ENCODE measurements around the gene SPHK1. TPM values are rescaled to one million over a fixed set of nuclear protein-coding genes. Genes with fewer than 3 reads are reported as not detected.

Gene SPHK1
- total RNA-seq, 1 donor from 2014 or later, result 2.7 TPM

DNA sequence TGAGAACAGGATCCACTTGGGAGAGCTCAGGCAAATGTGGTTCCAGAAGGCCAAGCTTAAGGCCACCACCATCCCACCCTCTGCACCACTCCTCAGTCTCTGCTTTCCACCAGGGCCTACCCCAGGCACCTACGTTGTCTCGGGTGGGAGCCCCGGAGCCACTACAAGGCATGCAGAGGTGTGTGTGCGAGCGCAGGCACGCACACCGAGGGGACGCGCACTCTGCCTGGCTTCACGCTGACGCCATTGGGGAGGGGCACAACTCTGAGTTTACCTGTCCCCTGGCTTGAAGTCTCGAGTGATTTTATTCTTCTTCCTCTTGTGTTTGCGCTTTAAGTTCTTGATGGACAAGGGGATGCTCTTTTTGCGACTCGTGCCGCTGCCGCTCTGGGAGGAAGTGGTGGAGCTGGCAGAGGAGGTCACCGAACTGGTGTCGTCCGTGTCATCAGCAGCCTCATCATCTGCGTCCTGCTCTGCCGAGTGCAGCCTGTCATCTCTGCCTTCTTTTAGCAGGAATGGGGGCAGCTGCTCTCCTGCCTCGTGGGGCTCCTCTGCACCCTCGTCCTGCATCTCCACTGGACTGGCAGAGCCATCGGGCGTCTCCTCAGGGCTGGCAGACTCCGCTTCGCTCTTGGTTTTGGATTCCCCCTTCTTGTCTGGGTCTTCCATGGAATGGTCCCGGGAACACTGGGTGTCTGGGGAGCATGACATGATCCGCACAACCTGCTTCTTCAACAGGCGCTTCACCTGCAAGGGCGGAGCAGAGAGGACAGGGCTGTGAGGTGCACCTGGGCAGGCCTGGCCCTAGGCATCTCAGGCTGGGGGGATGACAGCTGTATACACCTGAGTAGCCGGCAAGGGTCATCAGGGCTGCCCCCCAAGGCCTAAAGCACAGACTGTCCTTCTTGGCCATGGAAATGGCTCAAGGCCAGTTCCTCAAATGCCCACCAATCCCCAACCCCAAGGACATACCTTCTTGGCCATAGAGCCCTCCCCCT is 15.1 kb downstream of the SPHK1 start:
- DNase-seq, result no peak
- ATAC-seq, result no peak
- intact Hi-C loops (cut with micrococcal nuclease), result loop anchor here (5.0 kb wide), 1 partner anchor 97 kb away; no protein-coding TSS in a partner anchor

DNA sequence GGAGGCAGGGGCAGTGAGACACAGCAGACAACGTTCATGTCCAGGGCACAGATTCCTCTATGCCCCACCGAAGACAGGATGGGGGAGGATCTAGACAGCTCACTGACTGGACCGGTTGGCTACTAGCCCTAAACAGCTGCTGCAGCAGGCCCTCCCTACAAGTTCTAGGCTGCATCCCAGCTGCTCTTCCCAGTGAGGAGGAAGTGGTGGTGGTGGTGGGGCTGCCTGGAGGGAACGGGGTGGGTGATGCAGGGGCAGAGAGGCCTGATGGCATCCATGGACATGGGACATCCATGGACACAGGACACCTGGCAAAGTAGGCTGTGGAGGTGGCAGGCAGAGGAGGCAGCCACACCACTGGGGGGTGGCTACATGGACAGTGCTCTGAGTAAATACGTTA is 18.3 kb downstream of the SPHK1 start:
- intact Hi-C loops (cut with micrococcal nuclease), result no loop called here
- DNase-seq (no peak), ATAC-seq (no peak)

DNA sequence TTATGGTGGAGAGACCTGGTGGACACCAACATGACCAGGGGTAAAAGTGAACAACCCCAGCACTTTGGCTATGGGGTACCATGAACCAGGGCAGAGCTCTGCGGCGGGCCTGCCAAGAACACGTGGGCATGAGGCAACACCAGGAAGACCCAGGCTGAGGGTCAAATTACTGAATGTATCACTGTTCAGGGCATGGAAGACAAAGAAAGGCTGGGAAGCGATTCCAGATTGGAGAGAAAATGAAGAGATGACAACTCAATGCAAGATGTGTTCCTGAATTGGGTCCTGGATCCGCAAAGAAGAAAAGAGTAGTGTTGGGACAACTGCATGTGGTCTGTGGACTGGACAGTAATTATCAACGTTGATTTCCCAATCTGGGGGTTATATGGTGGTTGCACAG is 19.8 kb downstream of the SPHK1 start:
- ATAC-seq (no peak), DNase-seq (peak; percentile 27)
- intact Hi-C loops (cut with micrococcal nuclease), result no loop called here

DNA sequence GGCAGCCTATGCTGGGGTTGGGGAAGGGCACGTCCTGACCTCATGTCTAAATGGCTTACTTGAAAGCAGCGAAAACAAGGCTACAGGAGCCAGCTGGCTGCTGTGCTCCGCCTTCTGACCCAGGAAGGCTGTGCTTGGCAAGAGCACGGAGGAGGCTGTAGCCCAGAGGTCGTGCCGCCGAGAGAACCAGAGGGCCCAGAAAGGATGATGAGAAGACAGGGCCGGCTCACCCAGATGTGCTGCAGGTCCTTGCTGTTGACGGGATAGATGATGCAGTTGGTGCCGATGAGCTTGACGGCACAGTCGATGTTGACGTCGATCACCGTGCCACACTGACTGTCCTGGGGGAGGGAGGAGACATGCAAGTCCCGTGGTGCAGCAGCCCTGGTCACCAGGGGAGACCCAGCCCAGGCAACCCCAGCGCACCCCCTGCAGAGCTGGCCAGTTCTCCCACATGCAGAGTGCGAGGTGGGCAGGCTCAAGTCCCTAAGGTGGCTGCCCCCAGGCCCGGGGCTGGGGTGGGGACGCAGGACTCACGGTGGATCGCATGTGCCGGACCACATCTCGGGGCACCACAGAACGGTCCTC is 20.7 kb downstream of the SPHK1 start:
- peak; percentile 80 for DNase-seq
- intact Hi-C loops (cut with micrococcal nuclease), result loop anchor here (5.0 kb wide), 1 partner anchor 52 kb away; no protein-coding TSS in a partner anchor
- peak; percentile 73 for ATAC-seq

DNA sequence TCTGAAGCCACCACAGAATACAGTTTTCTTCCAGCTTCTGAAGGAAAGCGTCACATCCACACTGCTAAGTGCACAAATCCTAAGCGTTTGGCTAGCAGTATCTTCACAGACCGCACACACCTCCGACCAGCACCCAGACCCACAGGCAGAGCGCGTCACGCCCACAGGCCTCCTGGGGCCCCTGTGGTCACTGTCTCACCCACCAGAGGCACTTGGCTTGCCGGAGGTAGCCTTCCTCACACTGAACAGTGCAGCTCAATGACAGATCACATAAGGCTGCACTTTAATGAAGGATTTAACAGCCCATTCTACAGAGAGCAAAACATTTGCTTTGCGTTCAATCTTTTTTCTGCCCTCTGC is 21.2 kb downstream of the SPHK1 start:
- intact Hi-C loops (cut with micrococcal nuclease), result loop anchor here (5.0 kb wide), 1 partner anchor 52 kb away; no protein-coding TSS in a partner anchor
- DNase-seq (peak; percentile 33), ATAC-seq (no peak)

DNA sequence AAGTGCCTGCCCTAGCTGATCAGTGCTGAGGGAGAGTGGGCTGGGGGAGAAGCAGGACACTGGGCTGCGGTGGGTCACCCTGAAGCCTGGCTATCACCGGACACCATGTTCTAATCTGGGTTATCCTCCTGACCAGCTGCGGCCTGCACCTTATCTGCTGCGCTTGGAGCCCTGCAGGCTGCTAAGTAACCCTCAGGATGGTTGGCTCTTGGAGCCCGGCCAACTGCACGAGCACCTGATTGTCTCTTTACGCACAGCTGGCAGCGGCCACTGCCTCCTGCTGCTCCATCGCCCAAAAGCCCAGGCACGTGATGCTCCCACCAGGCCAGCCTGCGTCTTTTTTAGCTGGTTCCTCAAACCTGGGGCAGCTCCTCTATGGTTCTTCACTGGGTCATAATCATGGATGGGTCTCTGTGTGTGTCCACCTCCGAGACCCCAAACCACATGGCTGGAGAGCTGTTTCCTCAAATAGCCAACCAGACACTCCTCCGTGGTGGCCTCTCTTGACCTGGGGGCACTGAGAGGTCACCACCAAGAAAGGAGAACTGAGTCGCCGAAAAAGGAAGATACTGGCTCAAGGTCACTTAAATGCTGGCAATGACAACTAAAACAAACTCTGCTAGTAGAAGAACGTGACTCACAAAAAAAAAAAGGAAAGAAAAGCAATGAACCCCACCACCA is 21.7 kb downstream of the SPHK1 start:
- intact Hi-C loops (cut with micrococcal nuclease), result loop anchor here (5.0 kb wide), 1 partner anchor 51 kb away; no protein-coding TSS in a partner anchor

DNA sequence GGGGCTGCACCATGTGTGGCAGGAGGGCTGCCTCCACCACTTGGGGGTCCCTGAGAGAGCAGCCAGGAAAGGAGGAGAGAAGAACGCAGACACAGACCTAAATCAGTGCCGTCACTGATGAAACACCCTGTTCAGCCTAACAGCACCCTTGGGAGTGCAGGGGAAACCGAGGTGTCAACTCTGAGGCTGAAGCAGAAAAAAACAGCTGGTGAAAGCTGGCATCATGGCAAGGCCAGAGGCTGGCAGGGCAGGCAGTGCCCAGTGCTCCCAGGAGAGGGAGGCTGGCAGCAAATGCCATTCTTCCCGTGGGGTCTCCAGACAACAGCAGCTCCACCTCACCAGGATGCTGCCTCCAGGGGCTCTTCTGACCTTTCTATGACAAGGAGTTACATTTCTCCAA is 23.1 kb downstream of the SPHK1 start:
- intact Hi-C loops (cut with micrococcal nuclease), result loop anchor here (5.0 kb wide), 1 partner anchor 50 kb away; no protein-coding TSS in a partner anchor
- ATAC-seq (peak; percentile 2), DNase-seq (peak; percentile 29)

More for the DNA sequence above, 21.7 kb downstream of the SPHK1 start:
- ATAC-seq (peak; percentile 78), DNase-seq (peak; percentile 92)

DNA sequence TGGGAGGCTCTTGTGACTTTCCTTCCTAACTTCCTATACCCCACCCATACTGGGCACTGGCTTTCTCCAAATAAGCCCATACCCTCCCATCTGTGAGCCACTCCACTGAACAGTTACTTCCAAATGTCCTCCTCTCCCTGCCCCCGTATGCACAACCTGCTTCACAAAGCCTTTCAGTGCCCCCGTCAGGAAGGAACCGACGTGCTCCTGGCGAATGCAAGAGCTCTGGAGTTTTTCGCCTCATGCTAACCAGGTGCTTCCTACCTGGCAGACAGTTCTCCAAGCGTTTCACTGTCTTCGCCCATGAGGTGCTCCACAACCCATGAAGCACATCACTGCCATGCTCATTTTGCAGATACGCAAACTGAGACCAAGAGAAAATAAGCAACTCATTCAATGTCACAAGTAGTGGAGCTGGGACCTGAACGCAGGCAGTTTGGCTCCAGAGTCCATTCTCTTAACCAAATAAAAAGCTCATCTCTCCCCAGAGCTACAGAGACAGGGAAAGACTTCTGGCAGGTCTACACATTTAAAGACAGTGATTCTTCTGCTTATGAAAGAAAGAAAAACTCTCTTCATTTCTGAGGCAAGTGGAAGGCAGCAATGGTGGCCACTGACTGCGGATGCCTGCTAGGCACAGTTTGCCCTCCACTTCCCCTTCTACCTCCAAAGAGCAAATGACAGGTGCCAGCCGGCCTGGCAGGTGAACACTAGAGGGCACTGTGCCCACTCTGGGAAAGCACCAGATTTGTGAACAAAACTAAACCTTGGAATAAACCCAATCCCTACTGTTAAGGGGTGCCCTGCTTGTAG is 23.8 kb downstream of the SPHK1 start:
- peak; percentile 10 for ATAC-seq
- intact Hi-C loops (cut with micrococcal nuclease), result loop anchor here (5.0 kb wide), 1 partner anchor 49 kb away; no protein-coding TSS in a partner anchor

DNA sequence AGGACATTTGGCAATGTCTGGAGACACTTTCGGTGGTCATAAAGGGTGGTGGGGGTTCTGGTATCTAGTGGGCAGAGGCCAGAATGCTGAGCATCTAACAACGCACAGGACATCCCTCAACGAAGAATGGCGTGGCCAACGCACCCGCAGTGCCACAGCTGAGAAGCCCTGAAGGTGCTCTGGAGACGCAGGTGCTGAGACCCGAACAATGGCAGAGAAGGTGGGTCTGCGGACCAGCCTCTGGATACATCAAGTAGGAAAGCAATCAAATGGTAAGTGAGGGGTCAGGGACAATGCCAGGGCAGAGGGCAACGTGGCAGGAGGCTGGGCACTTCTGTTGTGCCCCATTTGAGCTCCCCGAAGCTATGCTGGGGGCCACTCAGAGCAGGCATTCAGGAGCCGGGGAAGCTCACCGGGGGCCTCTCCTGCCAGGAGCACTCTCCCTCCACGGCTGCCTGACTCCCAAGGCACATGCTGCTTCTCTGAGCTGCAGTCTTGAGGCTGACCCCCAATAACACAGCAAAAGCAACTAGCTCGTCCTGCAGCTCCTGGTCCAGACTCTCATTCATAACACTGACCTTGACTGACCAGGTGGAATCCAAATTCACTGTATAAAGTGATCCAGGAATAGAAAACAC is 26.0 kb downstream of the SPHK1 start:
- intact Hi-C loops (cut with micrococcal nuclease), result no loop called here
- ATAC-seq (no peak), DNase-seq (no peak)

More for the DNA sequence above, 23.8 kb downstream of the SPHK1 start:
- peak; percentile 73 for DNase-seq

DNA sequence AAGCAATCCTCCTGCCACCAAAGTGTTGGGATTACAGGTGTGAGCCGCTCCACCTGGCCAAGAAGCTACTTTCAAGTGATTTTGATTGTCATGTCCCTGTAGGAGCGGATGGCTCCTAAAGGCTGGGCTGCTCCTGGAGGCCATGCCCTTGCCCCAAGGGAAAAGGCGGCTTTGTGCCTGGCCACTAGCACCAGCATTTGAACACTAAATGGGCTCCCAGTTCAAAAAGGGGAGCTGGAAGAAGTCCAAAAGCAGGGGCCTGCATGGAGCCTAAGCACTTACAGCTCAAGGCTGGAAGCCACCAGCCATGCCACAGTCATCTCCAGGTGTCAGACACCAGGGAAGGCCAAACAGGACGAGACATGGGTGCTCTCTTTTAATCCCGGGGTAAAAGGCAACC is 26.8 kb downstream of the SPHK1 start:
- DNase-seq, result no peak
- intact Hi-C loops (cut with micrococcal nuclease), result no loop called here
- ATAC-seq, result no peak

DNA sequence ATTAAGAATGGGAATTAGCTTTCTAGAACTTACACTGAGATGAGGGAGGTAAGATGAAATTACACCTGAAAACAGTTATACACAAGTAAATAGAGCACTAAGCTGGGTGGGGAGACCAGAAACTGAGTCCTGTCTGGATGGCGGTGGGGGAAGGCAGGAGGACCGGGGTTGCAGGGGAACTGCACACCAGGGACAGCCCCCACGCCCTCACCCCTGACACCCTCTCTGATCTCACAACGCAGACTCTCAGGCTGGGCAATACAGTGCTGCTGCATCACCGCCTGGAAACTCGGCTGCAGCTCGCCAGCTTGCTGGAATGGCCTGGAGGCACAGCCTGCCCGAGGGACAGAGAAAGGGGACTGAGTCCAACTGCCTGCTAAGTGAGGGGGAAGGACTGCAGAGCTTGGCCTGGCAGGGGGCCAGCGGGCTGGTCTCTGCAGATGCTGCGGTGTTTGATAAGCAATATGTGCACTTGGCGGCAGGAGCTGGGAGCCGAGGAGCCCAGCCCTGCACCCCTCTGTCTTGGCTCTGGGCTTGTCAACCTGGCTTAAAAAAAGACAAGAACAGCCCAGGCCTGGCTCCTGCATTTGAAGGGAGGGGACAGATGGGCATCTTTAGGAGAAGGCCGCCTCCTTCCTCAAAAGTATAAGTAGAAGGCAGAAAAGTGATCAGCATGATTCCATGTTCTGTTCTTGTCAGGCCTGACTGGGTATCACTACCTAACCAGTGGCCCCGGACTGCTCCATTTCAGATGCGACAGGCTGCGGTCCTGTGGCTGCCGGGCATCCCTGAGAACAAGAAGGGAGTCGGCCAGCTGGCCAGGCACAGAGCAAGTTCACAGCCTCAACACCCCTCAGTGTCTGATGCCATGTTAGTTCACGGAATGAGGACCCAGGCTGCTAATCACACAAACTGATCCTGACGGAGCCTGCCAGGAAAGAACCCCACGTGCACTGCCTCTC is 30.2 kb downstream of the SPHK1 start:
- DNase-seq (peak; percentile 93), ATAC-seq (peak; percentile 90)
- intact Hi-C loops (cut with micrococcal nuclease), result no loop called here

DNA sequence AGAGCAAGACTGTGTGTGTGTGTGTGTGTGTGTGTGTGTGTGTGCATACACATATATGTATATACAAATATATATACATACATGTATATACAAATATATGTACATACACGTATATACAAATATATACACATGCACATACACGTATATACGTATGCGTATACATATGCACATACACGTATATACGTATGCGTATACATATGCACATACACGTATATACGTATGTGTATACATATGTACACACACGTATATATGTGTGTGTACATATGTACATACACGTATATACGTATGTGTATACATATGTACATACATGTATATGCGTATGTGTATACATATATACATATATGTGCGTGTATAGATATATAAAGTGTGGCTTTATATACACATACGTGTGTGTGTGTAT is 31.4 kb downstream of the SPHK1 start:
- no peak for DNase-seq
- intact Hi-C loops (cut with micrococcal nuclease), result no loop called here
- ATAC-seq, result no peak

DNA sequence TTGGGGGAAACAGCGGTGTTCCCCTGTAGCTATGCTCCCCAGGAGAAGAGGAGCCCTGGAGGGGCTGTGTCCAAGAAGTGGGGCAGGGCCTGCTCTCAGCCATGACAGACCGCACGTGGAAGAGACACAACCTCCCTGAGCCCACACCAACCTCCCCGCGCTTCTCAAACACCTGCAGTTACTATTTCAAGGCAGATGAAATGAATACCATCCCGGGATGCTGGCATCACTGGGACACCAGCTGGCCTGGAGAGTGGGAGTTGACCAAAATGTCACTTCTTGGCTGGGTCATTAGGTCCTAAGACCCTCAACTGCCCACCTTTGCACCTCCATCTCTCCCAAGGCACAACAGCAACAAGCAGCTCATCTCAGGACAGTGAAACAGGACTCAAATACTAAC is 32.0 kb downstream of the SPHK1 start:
- DNase-seq (no peak), ATAC-seq (no peak)
- intact Hi-C loops (cut with micrococcal nuclease), result no loop called here

DNA sequence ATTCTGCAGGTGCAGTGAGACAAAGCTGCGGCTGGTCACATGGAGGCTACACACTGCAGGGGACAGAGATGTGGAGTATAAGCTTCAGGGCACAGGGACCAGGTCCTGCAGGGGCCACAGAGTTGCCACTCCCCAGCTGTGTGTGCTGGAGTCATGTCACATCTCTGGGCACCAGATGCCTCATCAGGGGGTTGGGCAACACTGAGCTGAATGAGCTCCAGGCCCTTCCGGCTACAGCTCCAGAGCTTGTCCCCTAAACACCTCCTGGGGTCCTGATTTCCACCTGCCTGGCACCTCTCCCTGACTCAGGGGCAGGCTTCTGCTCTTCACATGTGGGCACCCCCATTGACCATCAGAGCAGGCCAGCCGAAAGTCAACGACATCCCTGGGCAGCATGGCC is 32.5 kb downstream of the SPHK1 start:
- no peak for DNase-seq
- intact Hi-C loops (cut with micrococcal nuclease), result no loop called here

DNA sequence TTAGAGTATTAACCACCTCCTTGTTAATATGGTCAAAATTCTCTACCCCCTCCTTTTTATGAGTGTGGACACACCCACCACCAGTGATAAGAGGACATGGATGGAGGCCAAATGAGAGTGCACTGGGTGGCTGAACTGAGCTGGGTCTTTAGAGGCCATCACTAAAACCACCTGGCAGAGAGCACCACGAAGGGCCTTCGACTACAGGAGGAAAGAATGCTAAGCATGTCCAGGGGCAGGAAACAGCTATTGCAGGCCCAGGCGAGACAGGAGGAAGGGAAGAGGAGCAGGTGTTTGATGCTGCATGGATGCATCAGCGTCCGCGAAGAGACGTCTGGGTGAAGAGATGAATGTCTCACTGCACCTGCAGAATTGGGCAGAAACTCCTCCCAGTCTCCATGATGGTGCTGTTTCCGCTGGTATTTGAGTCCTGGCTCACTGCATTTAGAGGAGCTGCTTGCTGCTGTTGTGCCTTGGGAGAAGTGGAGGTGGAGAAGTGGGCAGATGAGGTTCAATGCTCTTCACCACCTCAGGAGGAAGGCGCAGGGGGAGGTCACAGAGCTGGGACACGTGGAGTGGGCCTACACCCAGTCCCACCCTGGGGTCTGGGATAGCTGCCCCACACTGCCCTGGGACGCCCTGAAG is 33.2 kb downstream of the SPHK1 start:
- DNase-seq (no peak), ATAC-seq (no peak)
- intact Hi-C loops (cut with micrococcal nuclease), result no loop called here

More for the DNA sequence above, 32.5 kb downstream of the SPHK1 start:
- ATAC-seq, result no peak

DNA sequence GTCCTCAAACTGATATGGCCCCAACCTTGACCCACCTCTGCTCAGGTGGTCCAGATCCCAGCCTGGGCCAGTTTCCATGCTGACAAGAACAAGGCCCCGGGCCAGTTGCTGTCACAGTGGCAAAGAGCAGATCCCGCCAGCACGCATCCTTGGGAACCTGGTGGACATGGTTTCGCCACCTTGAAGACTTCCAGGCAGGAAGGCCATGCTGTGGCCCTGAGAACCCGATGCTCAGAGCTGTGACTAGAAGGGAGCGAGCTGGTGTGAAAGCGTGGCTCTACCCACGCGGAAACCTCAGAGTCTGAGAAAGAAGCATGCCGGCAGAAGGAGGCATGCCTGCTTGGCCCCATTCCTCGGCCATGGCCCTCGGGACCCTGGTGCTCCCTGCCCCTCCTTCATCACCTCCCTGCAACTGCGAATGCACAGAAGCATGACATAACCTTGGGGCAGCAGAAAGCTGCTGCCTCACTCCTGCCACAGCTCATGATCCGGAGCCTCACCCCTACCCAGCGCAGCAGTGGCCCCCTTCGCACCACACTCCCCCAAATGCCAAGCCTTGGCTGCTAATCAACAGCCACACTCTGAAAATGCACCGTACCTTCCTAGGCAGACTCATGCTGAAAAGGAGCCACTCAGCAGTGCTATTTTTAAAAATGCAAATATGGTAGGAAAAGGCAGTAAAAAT is 35.3 kb downstream of the SPHK1 start:
- no peak for DNase-seq
- intact Hi-C loops (cut with micrococcal nuclease), result no loop called here

More for the DNA sequence above, 35.3 kb downstream of the SPHK1 start:
- peak; percentile 59 for ATAC-seq

Data from left ventricle myocardium superior (tissue), 1 donor.